Measurements from ENCODE around the gene TOGARAM2.

GRCh38 chr2:28989973-28990372 is 8.9 kb downstream of the TOGARAM2 start:
- TF ChIP-seq ZNF565 (CRISPR knock-in tag; conservative IDR thresholded peaks at IDR 0.05; ENCODE audit: low read depth) (no peak), BACH2 (CRISPR knock-in tag; IDR thresholded peaks at IDR 0.05; ENCODE audit: borderline replicate concordance) (no peak), ZFP30 (CRISPR knock-in tag; IDR thresholded peaks at IDR 0.05) (no peak), TOX (CRISPR knock-in tag; IDR thresholded peaks at IDR 0.05; ENCODE audit: borderline replicate concordance) (no peak), ZFP3 (CRISPR knock-in tag; IDR thresholded peaks at IDR 0.05) (no peak)
- TF ChIP-seq, protein P1, sequence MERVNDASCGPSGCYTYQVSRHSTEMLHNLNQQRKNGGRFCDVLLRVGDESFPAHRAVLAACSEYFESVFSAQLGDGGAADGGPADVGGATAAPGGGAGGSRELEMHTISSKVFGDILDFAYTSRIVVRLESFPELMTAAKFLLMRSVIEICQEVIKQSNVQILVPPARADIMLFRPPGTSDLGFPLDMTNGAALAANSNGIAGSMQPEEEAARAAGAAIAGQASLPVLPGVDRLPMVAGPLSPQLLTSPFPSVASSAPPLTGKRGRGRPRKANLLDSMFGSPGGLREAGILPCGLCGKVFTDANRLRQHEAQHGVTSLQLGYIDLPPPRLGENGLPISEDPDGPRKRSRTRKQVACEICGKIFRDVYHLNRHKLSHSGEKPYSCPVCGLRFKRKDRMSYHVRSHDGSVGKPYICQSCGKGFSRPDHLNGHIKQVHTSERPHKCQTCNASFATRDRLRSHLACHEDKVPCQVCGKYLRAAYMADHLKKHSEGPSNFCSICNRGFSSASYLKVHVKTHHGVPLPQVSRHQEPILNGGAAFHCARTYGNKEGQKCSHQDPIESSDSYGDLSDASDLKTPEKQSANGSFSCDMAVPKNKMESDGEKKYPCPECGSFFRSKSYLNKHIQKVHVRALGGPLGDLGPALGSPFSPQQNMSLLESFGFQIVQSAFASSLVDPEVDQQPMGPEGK (CRISPR knock-in tag; IDR thresholded peaks at IDR 0.05; ENCODE audit: borderline replicate concordance): no peak
- TF ChIP-seq, protein P2, sequence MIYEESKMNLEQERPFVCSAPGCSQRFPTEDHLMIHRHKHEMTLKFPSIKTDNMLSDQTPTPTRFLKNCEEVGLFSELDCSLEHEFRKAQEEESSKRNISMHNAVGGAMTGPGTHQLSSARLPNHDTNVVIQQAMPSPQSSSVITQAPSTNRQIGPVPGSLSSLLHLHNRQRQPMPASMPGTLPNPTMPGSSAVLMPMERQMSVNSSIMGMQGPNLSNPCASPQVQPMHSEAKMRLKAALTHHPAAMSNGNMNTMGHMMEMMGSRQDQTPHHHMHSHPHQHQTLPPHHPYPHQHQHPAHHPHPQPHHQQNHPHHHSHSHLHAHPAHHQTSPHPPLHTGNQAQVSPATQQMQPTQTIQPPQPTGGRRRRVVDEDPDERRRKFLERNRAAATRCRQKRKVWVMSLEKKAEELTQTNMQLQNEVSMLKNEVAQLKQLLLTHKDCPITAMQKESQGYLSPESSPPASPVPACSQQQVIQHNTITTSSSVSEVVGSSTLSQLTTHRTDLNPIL (CRISPR knock-in tag; IDR thresholded peaks at IDR 0.05; ENCODE audit: low read depth): no peak
- TF ChIP-seq, protein P3, sequence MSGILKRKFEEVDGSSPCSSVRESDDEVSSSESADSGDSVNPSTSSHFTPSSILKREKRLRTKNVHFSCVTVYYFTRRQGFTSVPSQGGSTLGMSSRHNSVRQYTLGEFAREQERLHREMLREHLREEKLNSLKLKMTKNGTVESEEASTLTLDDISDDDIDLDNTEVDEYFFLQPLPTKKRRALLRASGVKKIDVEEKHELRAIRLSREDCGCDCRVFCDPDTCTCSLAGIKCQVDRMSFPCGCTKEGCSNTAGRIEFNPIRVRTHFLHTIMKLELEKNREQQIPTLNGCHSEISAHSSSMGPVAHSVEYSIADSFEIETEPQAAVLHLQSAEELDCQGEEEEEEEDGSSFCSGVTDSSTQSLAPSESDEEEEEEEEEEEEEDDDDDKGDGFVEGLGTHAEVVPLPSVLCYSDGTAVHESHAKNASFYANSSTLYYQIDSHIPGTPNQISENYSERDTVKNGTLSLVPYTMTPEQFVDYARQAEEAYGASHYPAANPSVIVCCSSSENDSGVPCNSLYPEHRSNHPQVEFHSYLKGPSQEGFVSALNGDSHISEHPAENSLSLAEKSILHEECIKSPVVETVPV (CRISPR knock-in tag; IDR thresholded peaks at IDR 0.05): no peak
